WTC11 (cell line): Measurements from ENCODE around the gene AGAP1.

Experiments used
- CREM ChIP-seq: sonication (generic); formaldehyde crosslinking; IDR thresholded peaks from 2 replicates; pipeline ENCODE4 v1.8.1; 2022; ENCODE audit warnings: mild to moderate bottlenecking, missing genetic modification reagents, moderate library complexity
- E2F5 ChIP-seq: sonication (generic); formaldehyde crosslinking; IDR thresholded peaks from 2 replicates; pipeline ENCODE4 v1.8.1; 2022; ENCODE audit warnings: mild to moderate bottlenecking, moderate library complexity, missing genetic modification reagents
- ELF4 ChIP-seq: sonication (generic); formaldehyde crosslinking; IDR thresholded peaks from 2 replicates; pipeline ENCODE4 v1.8.1; 2022; ENCODE audit warnings: low read depth, mild to moderate bottlenecking, moderate library complexity, missing genetic modification reagents
- NR2C2 ChIP-seq: sonication (generic); formaldehyde crosslinking; IDR thresholded peaks from 2 replicates; pipeline ENCODE4 v1.8.0; 2022; ENCODE audit warnings: mild to moderate bottlenecking, missing genetic modification reagents
- TP53 ChIP-seq: sonication (generic); formaldehyde crosslinking; IDR thresholded peaks from 2 replicates; pipeline ENCODE4 v1.8.1; 2023; ENCODE audit warnings: mild to moderate bottlenecking, missing genetic modification reagents
- TF ChIP-seq, protein P1 (sequence below): fragments of 200-600 bp; IDR thresholded peaks from 2 replicates; pipeline ENCODE4 v1.8.0; 2022; ENCODE audit warnings: antibody characterized with exemption
- TF ChIP-seq, protein P2 (sequence below): sonication (generic); formaldehyde crosslinking; IDR thresholded peaks from 2 replicates; pipeline ENCODE4 v1.8.0; 2022; ENCODE audit warnings: mild to moderate bottlenecking, missing genetic modification reagents
- TF ChIP-seq, protein P3 (sequence below): sonication (generic); formaldehyde crosslinking; IDR thresholded peaks from 2 replicates; pipeline ENCODE4 v1.8.1; 2023; ENCODE audit warnings: mild to moderate bottlenecking, moderate library complexity, missing genetic modification reagents

DNA sequence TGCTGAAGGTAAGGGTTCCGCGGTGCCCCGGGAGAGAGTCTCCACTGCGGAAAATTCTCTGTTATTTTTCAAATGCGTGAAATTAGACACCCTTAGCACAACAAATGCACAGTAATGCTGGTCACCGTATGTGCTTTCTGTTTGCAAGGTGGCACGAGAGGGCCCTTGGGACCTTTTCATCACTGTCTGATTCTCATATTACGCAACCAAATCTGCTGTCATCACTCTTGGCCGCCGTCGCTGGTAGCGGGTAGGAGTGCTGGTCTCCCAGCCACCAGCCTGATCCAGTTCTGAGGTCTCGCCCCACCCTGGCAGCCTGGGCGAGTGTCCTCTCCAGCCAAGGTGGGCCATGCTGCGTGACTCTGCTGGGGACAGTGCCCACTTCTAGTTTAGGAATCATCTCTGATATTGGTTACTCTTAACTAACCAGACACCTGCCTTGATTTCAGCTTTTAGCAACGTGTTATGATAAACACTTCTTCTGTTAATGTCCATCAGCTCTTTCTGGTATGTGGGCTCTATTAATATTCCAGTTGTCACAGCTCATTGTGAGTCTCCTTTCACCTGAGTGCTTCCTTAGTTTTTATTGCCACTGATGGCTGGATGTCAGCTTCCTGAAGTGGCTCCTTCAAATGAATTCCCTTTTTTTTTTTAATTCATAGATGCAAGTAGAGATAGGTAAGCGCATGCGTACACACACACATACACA is 474.9 kb downstream of the AGAP1 start:
- TF ChIP-seq, protein P1, sequence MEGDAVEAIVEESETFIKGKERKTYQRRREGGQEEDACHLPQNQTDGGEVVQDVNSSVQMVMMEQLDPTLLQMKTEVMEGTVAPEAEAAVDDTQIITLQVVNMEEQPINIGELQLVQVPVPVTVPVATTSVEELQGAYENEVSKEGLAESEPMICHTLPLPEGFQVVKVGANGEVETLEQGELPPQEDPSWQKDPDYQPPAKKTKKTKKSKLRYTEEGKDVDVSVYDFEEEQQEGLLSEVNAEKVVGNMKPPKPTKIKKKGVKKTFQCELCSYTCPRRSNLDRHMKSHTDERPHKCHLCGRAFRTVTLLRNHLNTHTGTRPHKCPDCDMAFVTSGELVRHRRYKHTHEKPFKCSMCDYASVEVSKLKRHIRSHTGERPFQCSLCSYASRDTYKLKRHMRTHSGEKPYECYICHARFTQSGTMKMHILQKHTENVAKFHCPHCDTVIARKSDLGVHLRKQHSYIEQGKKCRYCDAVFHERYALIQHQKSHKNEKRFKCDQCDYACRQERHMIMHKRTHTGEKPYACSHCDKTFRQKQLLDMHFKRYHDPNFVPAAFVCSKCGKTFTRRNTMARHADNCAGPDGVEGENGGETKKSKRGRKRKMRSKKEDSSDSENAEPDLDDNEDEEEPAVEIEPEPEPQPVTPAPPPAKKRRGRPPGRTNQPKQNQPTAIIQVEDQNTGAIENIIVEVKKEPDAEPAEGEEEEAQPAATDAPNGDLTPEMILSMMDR: no peak
- no peak for TF ChIP-seq ELF4 (CRISPR knock-in tag)
- TF ChIP-seq, protein P2, sequence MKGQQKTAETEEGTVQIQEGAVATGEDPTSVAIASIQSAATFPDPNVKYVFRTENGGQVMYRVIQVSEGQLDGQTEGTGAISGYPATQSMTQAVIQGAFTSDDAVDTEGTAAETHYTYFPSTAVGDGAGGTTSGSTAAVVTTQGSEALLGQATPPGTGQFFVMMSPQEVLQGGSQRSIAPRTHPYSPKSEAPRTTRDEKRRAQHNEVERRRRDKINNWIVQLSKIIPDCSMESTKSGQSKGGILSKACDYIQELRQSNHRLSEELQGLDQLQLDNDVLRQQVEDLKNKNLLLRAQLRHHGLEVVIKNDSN: no peak
- TF ChIP-seq TP53 (CRISPR knock-in tag): no peak
- no peak for TF ChIP-seq NR2C2
- TF ChIP-seq CREM (CRISPR knock-in tag): no peak
- no peak for TF ChIP-seq E2F5
- TF ChIP-seq, protein P3, sequence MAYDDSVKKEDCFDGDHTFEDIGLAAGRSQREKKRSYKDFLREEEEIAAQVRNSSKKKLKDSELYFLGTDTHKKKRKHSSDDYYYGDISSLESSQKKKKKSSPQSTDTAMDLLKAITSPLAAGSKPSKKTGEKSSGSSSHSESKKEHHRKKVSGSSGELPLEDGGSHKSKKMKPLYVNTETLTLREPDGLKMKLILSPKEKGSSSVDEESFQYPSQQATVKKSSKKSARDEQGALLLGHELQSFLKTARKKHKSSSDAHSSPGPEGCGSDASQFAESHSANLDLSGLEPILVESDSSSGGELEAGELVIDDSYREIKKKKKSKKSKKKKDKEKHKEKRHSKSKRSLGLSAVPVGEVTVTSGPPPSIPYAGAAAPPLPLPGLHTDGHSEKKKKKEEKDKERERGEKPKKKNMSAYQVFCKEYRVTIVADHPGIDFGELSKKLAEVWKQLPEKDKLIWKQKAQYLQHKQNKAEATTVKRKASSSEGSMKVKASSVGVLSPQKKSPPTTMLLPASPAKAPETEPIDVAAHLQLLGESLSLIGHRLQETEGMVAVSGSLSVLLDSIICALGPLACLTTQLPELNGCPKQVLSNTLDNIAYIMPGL: no peak
